B cell (primary cell): Measurements from ENCODE around the gene CYTH4. TPM values are rescaled to one million over a fixed set of nuclear protein-coding genes. Genes with fewer than 3 reads are reported as not detected.

Experiments
- ATAC-seq: fragments of 200-7000 bp; cut with Tn5 transposase; one replicate; pipeline ENCODE4 v1.10.0; 2021; ENCODE audit warnings: low read depth, mild to moderate bottlenecking, moderate number of reproducible peaks, moderate library complexity
- CTCF ChIA-PET: fragments of 350-600 bp; sonication (Branson Sonifier 250); formaldehyde crosslinking; loops from one replicate; lab custom pipeline; 2021; ENCODE audit warnings: antibody characterized with exemption, inconsistent platforms; lab: Charles Lee
- POLR2A ChIA-PET: fragments of 350-600 bp; sonication (Branson Sonifier 250); formaldehyde crosslinking; loops from one replicate; lab custom pipeline; 2021; ENCODE audit warnings: antibody characterized with exemption; lab: Charles Lee
- DNase-seq: peaks from one replicate; pipeline ENCODE4 v3.0.0; 2013
- H2AFZ ChIP-seq: 2 replicates; pipeline ENCODE4 v1.6.1; 2012; ENCODE audit warnings: mild to moderate bottlenecking, low read depth, low read length; ENCODE audit not compliant: insufficient read depth, poor library complexity, severe bottlenecking
- H3K27ac ChIP-seq, 2 donors: 1 replicate in 1 of 2; 2 replicates in 1 of 2; pipeline ENCODE4 v1.5.1; 2012 to 2013; ENCODE audit warnings: low read length in 2 of 2, mild to moderate bottlenecking in 2 of 2, moderate library complexity in 1 of 2
- H3K27me3 ChIP-seq, 4 experiments: fragments of 200-600 bp in 1 of 4; sonication (generic) in 1 of 4; replicated peaks in 1 of 4; 1 replicate in 2 of 4; 2 replicates in 2 of 4; pipeline versions ENCODE4 v1.6.1 to v1.7.0; 2013 to 2016; ENCODE audit warnings: low read length in 3 of 4, mild to moderate bottlenecking in 2 of 4, mixed read lengths in 1 of 4, moderate library complexity in 1 of 4; ENCODE audit not compliant: insufficient read depth in 4 of 4, control insufficient read depth in 3 of 4; ENCODE audit errors: control extremely low read depth in 1 of 4
- H3K36me3 ChIP-seq, 2 experiments: replicated peaks in 1 of 2; 1 replicate in 1 of 2; 2 replicates in 1 of 2; pipeline versions ENCODE4 v1.6.1 to v1.7.1; 2013; ENCODE audit warnings: low read length in 1 of 2; ENCODE audit not compliant: insufficient read depth in 2 of 2, control insufficient read depth in 1 of 2; ENCODE audit errors: control extremely low read depth in 1 of 2, extremely low read depth in 1 of 2
- H3K4me1 ChIP-seq, 2 donors: fragments of 200-600 bp in 1 of 2; sonication (generic) in 1 of 2; 1 replicate in 1 of 2; 2 replicates in 1 of 2; pipeline versions ENCODE4 v1.5.1 to v1.6.1; 2013 to 2017; ENCODE audit warnings: low read length in 2 of 2; ENCODE audit not compliant: control insufficient read depth in 2 of 2, insufficient read depth in 2 of 2
- H3K4me2 ChIP-seq: replicated peaks from 2 replicates; pipeline ENCODE3; 2012; ENCODE audit warnings: mild to moderate bottlenecking, low read depth, low read length; ENCODE audit not compliant: poor library complexity, severe bottlenecking
- H3K4me3 ChIP-seq, 5 experiments: fragments of 200-600 bp in 1 of 5; sonication (generic) in 1 of 5; 1 replicate in 3 of 5; 2 replicates in 2 of 5; pipeline versions ENCODE4 v1.5.1 to v1.7.0; 2011 to 2016; ENCODE audit warnings: low read length in 4 of 5, mild to moderate bottlenecking in 4 of 5, low read depth in 2 of 5, control low read depth in 1 of 5, moderate library complexity in 1 of 5; ENCODE audit not compliant: insufficient read depth in 1 of 5; ENCODE audit errors: control extremely low read depth in 1 of 5, extremely low read depth in 1 of 5
- H3K79me2 ChIP-seq: fragments of 200-600 bp; sonication (generic); one replicate; pipeline ENCODE4 v1.6.0; 2016; ENCODE audit warnings: low read length; ENCODE audit not compliant: control insufficient read depth, insufficient read depth
- H3K9ac ChIP-seq: fragments of 200-600 bp; sonication (generic); 2 replicates; pipeline ENCODE4 v1.6.1; 2017; ENCODE audit warnings: mild to moderate bottlenecking, low read length, moderate library complexity
- H3K9me3 ChIP-seq, 3 donors: one replicate each; pipeline versions ENCODE4 v1.6.1 to v1.7.1; 2013; ENCODE audit warnings: low read length in 2 of 3; ENCODE audit not compliant: control insufficient read depth in 2 of 3, insufficient read depth in 1 of 3; ENCODE audit errors: control extremely low read depth in 1 of 3
- H4K20me1 ChIP-seq: 2 replicates; pipeline ENCODE4 v1.6.0; 2012; ENCODE audit warnings: mild to moderate bottlenecking, low read length; ENCODE audit not compliant: insufficient read depth, control insufficient read depth, poor library complexity, severe bottlenecking
- H3K27ac Mint-ChIP-seq: one replicate; pipeline ENCODE4 v1.8.0; 2021; ENCODE audit warnings: mixed read lengths
- H3K27me3 Mint-ChIP-seq: one replicate; pipeline ENCODE4 v1.8.0; 2021; ENCODE audit warnings: mixed read lengths
- H3K4me1 Mint-ChIP-seq: one replicate; pipeline ENCODE4 v1.8.0; 2021; ENCODE audit warnings: mixed read lengths
- H3K4me3 Mint-ChIP-seq: one replicate; pipeline ENCODE4 v1.8.0; 2021; ENCODE audit warnings: mixed read lengths
- H3K9me3 Mint-ChIP-seq: one replicate; pipeline ENCODE4 v1.8.0; 2022; ENCODE audit warnings: mixed read lengths; ENCODE audit not compliant: insufficient read depth
- CTCF ChIP-seq: fragments of 200-600 bp; IDR thresholded peaks from one replicate; pipeline ENCODE4 v1.8.0; 2022; ENCODE audit warnings: antibody characterized with exemption, mild to moderate bottlenecking
- EZH2 ChIP-seq: IDR thresholded peaks from 2 replicates; pipeline ENCODE4 v1.6.1; 2012; ENCODE audit warnings: borderline replicate concordance, low read depth, mild to moderate bottlenecking, moderate library complexity, low read length; ENCODE audit not compliant: insufficient read depth, poor library complexity, severe bottlenecking
- WGBS: methylation state at CpG from one replicate; pipeline ENCODE4 v1.1.5; 2013; ENCODE audit warnings: missing lambda C conversion rate; ENCODE audit not compliant: insufficient coverage; 5-methylcytosine and 5-hydroxymethylcytosine counted together
- intact Hi-C: fragments of 100-400 bp; cut with micrococcal nuclease; formaldehyde crosslinking; loops from one replicate; pipeline ENCODE4 v1.10.0; 2022
- polyA plus RNA-seq: library from polyadenylated mRNA; depleted of rRNA; stranded (reverse); fragments of >200 nt; gene quantifications from 2 replicates; pipeline ENCODE4 v1.2.3, GENCODE V29; 2012
- total RNA-seq, 2 donors: library from RNA; stranded (reverse); fragments of 120-200 nt in 1 of 2; gene quantifications; 1 replicate in 1 of 2; 2 replicates in 1 of 2; pipeline versions ENCODE4 v1.2.3 to v1.2.4, GENCODE V29; 2013 to 2022

Gene CYTH4
- total and polyA plus RNA-seq, 2 donors (not counting 1 experiment from before 2014, with no cell fraction given) = 98.0 to 154 TPM

- Histone ChIP-seq H3K4me3 (no peak overlapping the region), H3K27ac (no peak overlapping the region), H2AFZ (no peak overlapping the region), H3K9ac (no peak overlapping the region), H3K4me2 (no peak overlapping the region), H3K27me3 (peaks cover 0 to 3% (median 0%) of the 10 kb centered on the region in 4 experiments), H3K9me3 (peaks cover 0 to 3% (median 0%) of the 10 kb centered on the region in 3 donors), H4K20me1 (no peaks in the 10 kb centered on the region), H3K36me3 (no peaks in the 10 kb centered on the region), H3K79me2 (no peaks in the 10 kb centered on the region), H3K4me1 (no peaks in the 10 kb centered on the region)
- POLR2A ChIA-PET = no interaction called here
- no peak overlapping the region for H3K27ac Mint-ChIP-seq
- TF ChIP-seq EZH2 = no peak
- no peak for TF ChIP-seq CTCF
- ATAC-seq (no peak), DNase-seq (no peak)
- H3K9me3 Mint-ChIP-seq = no peaks in the 10 kb centered on the region
- intact Hi-C loops = no loop called here
- CTCF ChIA-PET = no interaction called here
- peaks cover 4% of the 10 kb centered on the region for H3K27me3 Mint-ChIP-seq
- H3K4me3 Mint-ChIP-seq = no peak overlapping the region
- no peaks in the 10 kb centered on the region for H3K4me1 Mint-ChIP-seq
- WGBS = 87% methylated on average over 16 of the region's 16 CpGs
Observed at GRCh38 chr22:37353839-37354238, 71.5 kb downstream of the CYTH4 start.

GRCh38 chr22:37354261-37354660 is 72.0 kb downstream of the CYTH4 start:
- Histone ChIP-seq H3K4me3 (no peak overlapping the region), H4K20me1 (no peaks in the 10 kb centered on the region), H3K79me2 (no peaks in the 10 kb centered on the region), H3K9me3 (peaks cover 0 to 3% (median 0%) of the 10 kb centered on the region in 3 donors), H3K4me1 (no peaks in the 10 kb centered on the region), H3K4me2 (no peak overlapping the region), H3K36me3 (no peaks in the 10 kb centered on the region), H2AFZ (no peak overlapping the region), H3K27me3 (peaks cover 0 to 3% (median 0%) of the 10 kb centered on the region in 4 experiments), H3K9ac (no peak overlapping the region), H3K27ac (no peak overlapping the region)
- Mint-ChIP-seq H3K9me3 (no peaks in the 10 kb centered on the region), H3K27ac (no peak overlapping the region), H3K4me1 (no peaks in the 10 kb centered on the region), H3K4me3 (no peak overlapping the region), H3K27me3 (peaks cover 4% of the 10 kb centered on the region)
- ChIA-PET POLR2A (no interaction called here), CTCF (no interaction called here)
- DNase-seq (no peak), ATAC-seq (no peak)
- TF ChIP-seq CTCF = no peak
- no peak for TF ChIP-seq EZH2
- WGBS = no CpG with 5 or more reads among the region's 4 CpGs
- intact Hi-C loops = no loop called here
